GM12891 (cell line): Measurements from ENCODE around the gene LIMK1.

Experiments
- DNase-seq: peaks from one replicate; pipeline ENCODE4 v3.0.0; 2011; ENCODE audit warnings: low spot score; ENCODE audit not compliant: insufficient read length
- FAIRE-seq: peaks from 2 replicates; lab custom pipeline; 2011; peaks lifted over from hg19 to GRCh38; lab: Jason Lieb, UNC
- PAX5 ChIP-seq: IDR thresholded peaks from 2 replicates; pipeline ENCODE4 v1.6.1; 2011; ENCODE audit warnings: low read length, moderate library complexity, mild to moderate bottlenecking; ENCODE audit not compliant: insufficient read depth, severe bottlenecking
- POLR2A ChIP-seq: IDR thresholded peaks from 2 replicates; pipeline ENCODE4 v1.6.1; 2011; ENCODE audit warnings: low read depth, low read length, control low read depth
- POLR2AphosphoS5 ChIP-seq: IDR thresholded peaks from 2 replicates; pipeline ENCODE4 v1.6.1; 2011; ENCODE audit warnings: low read depth, low read length, control low read depth
- POU2F2 ChIP-seq: IDR thresholded peaks from 2 replicates; pipeline ENCODE4 v1.6.1; 2011; ENCODE audit warnings: low read depth, mild to moderate bottlenecking, control low read depth, low read length, moderate library complexity
- SPI1 ChIP-seq: IDR thresholded peaks from 2 replicates; pipeline ENCODE4 v1.6.1; 2011; ENCODE audit warnings: low read depth, low read length, control low read depth
- TAF1 ChIP-seq: IDR thresholded peaks from 2 replicates; pipeline ENCODE4 v1.6.1; 2011; ENCODE audit warnings: low read depth, low read length, control low read depth

LIMK1 gene

DNA sequence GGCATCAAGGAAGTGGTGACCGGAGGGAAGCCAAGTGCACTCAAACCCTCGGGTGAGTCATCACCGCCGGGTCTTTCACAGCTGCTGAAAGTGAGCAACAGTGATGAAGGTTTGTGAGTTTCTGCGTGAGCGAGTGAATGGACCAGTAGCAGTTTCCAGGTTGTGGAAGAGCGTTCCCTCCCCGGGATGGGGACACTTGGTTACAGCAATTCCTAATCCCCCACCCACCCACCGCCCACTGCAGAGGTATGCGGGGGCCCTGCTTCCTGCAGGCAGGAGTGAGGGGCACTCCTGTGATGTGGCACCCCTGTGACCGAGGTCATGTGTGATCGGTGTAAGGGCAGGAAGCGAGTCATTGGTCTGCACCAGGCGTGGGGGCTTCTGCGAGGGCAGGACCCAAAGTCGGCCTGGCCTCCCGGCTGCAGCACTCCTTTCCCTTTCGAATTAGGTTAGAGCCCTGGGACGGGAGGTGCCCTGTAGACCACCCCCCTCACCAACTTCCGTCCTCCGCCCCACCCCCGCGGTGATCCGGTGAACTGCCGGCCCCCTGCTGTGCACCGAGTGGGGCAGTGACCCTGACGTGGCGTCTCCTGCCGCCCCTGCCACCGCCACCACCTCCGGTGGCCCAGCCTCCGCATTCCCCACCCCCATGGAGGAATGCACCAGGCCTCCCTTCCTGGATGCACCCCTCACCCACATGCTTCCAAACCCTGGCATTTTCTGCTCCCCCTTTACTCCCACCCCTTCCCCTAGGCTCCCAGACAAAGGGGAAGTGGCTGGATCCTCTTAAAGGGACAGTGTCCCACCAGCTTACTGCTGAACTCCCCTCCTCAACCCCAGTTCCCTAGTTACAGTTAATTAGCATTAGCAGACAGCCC, 10.9 kb downstream of the LIMK1 start:
- peak; percentile 96 for FAIRE-seq
- peak; percentile 71 for DNase-seq
- 0 out of 2 replicates have a peak, but pooled peaks have one; percentile 32 for TF ChIP-seq POLR2AphosphoS5
- TF ChIP-seq POU2F2: no peak
- peak; percentile 61 for TF ChIP-seq POLR2A
- peak; percentile 88 for TF ChIP-seq SPI1
- no peak for TF ChIP-seq PAX5
- no peak; the same call in 1 of the 2 replicates for TF ChIP-seq TAF1

DNA sequence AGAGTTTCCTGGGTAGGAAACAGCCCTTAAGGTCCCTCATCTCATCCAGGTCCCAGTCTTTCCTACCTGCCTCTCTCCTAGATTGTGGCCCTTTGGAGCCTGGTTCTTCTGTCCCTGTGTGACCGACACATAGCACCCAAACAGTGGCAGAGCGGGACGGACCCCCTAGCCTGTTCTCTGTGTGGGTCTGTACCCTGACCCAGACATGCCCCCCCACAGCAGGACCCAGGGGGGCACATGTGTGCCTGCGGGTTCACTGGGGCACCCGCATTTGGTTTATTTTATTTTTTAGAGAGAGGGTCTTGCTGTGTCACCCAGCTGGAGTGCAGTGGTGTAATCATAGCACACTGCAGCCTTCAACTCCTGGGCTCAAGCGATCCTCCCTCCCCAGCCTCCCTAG, 11.5 kb downstream of the LIMK1 start:
- FAIRE-seq: no peak
- TF ChIP-seq POLR2A (no peak), PAX5 (no peak), POLR2AphosphoS5 (no peak), SPI1 (no peak), POU2F2 (no peak), TAF1 (no peak)
- DNase-seq: no peak

DNA sequence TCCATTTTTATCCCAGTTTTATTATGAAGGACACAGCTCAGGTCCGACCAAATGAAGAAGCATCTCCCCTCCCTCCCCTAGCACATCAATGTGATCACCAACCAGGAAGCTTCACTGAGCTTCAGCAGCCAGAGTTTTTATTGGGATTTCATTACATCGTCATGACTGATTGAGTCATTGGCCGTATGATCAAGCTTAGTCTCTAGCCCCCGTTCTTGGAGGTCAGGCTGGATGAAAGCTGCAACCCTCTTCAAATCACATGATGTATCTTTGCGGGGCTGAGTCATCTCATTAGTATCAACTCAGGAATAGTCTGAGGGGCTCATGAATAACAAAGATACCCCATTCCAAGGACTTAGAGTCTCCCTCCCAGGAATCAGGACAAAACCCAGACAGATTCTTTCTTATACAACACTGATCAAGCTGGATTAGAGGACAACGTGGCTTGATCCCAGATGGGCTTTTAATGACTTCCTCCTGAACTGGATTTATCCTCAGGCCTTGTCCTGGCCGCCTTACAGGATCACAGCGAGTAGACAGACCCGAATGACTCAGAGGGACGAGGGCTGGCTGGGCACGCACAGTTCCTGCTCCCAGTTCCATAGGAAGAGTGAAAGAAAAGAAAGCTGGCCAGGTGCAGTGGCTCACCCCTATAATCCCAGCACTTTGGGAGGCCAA, 14.5 kb downstream of the LIMK1 start:
- FAIRE-seq (no peak), DNase-seq (no peak)
- TF ChIP-seq POLR2AphosphoS5 (no peak), PAX5 (no peak), POU2F2 (no peak), TAF1 (no peak), SPI1 (no peak), POLR2A (no peak)

DNA sequence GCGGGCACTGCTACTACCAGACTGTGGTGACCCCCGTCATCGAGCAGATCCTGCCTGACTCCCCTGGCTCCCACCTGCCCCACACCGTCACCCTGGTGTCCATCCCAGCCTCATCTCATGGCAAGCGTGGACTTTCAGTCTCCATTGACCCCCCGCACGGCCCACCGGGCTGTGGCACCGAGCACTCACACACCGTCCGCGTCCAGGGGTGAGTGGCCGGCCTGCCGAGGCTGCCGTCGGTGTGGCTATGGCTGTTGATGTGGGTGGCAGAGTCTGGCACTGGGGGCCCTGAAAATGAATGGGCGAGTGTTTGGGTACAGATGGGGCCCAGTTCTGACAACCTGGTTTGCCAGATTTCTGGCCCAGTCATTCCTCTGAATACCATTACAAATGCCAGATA, 15.4 kb downstream of the LIMK1 start:
- TF ChIP-seq POLR2A (no peak), POLR2AphosphoS5 (no peak), TAF1 (no peak), POU2F2 (no peak), PAX5 (no peak), SPI1 (no peak)
- no peak for DNase-seq
- FAIRE-seq: no peak

DNA sequence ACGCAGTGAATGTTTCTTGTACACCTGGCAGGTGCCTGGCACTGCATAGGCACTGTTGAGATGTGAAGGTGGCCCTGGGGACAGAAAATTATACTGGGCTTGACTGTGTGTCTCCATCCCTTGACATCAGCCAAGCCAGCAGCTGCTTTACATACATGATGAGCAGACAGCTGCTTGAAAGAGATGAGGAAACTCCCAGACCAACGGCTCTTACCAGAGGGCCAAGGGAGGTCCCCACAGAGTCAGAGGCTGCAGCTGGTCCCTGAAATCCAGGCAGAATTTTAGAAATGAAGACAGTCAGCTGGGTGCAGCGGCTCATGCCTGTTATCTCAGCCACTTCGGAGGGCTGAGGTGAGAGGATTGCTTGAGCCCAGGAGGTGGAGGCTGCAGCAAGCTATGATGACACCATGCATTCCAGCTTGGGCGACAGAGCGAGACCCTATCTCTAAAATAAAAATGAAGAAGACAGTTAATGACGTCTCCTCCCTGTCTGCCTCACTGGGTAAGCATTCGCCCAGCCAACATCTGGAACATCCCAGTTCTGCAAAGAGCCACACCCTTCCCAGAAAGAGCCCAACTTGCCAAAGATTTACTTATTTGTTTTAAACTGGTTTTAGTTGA, 17.6 kb downstream of the LIMK1 start:
- TF ChIP-seq SPI1: no peak
- peak; percentile 44 for TF ChIP-seq PAX5
- peak; percentile 83 for TF ChIP-seq POU2F2
- FAIRE-seq (no peak), DNase-seq (peak; percentile 63)

DNA sequence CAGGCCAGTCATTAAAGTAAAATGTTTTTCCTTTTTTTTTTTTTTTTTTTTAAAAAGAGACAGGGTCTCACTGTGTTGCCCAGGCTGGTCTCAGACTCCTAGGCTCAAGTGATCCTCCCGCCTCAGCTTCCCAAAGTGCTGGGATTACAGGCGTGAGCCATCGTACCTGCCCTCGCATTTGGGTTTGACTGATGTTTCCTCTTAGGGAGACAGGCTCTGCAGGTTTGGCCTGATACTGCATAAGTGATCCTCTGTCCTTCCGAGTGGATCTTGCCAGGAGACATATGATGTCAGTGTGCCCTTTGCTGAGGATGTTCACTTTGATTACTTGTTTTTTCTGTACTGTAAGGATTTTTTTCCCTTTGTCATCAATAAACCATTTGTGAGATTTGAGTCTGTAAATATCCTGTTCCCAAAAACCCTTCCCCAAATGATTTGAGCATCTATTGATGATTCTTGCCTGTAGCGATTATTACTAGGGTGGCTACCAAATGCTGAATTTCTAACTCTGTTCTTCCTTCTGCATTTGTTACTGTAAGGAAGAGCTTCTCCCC, 19.7 kb downstream of the LIMK1 start:
- TF ChIP-seq POLR2AphosphoS5 (no peak), SPI1 (no peak), POLR2A (no peak), PAX5 (no peak), TAF1 (no peak), POU2F2 (no peak)
- no peak for FAIRE-seq

DNA sequence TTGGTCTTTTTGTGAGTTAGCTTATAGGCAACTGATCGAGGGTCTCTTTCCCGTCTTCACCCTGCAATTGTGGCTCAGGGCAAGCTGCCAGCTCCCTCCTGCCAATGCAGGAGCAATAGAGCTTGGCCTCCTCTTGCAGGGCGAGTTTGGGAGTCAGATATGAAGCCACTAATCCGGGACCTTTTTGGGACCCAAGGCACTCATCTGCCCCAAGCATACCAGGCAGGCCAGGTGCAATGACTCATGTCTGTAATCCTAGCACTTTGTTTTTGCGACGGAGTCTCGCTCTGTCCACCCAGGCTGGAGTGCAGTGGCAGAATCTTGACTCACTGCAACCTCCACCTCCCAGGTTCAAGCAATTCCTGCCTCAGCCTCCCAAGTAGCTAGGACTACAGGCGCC, 21.1 kb downstream of the LIMK1 start:
- FAIRE-seq: no peak
- TF ChIP-seq POLR2A: no peak
- TF ChIP-seq TAF1: no peak
- TF ChIP-seq POLR2AphosphoS5: no peak
- DNase-seq: no peak

More for the DNA sequence above, 19.7 kb downstream of the LIMK1 start:
- DNase-seq: no peak

DNA sequence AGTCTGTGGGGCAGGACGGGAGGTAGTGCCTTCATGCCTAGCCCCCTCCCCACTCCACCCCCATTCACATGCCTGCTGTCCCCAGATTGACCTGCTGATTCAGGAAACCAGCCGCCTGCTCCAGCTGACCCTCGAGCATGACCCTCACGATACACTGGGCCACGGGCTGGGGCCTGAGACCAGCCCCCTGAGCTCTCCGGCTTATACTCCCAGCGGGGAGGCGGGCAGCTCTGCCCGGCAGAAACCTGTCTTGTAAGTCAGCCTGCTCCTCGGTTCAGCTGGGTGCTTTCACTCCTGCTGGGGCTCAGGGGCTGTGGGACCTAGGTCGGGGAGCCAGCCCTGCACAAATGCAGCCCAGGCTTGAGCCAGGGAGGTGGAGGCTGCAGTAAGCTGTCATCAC, 22.4 kb downstream of the LIMK1 start:
- FAIRE-seq: no peak
- DNase-seq: no peak
- no peak for TF ChIP-seq POLR2A
- no peak for TF ChIP-seq POU2F2
- TF ChIP-seq PAX5: no peak
- TF ChIP-seq TAF1: no peak
- no peak for TF ChIP-seq SPI1
- TF ChIP-seq POLR2AphosphoS5: no peak

DNA sequence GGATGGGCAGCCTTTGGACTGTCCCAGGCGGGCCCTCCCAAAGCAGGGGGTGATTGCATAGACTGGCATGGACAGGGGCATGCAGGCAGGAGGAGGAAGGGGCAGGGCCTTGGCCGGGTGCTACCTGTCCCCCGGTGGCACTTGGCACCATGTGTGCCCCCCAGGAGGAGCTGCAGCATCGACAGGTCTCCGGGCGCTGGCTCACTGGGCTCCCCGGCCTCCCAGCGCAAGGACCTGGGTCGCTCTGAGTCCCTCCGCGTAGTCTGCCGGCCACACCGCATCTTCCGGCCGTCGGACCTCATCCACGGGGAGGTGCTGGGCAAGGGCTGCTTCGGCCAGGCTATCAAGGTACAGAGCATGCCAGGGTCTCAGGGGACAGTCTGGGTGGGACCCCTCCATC, 23.2 kb downstream of the LIMK1 start:
- DNase-seq (no peak), FAIRE-seq (no peak)
- TF ChIP-seq TAF1: no peak
- TF ChIP-seq PAX5: no peak
- no peak for TF ChIP-seq POLR2AphosphoS5
- TF ChIP-seq SPI1: no peak
- no peak for TF ChIP-seq POLR2A
- TF ChIP-seq POU2F2: no peak
